SK-N-SH treated with all-trans-retinoic acid at 6 μM for 48 hours (cell line): ENCODE data around the gene B3GALT5.

ENCODE experiments used
- CSDC2 ChIP-seq: fragments of 250-450 bp; sonication (Bioruptor Pico); IDR thresholded peaks from 2 replicates; pipeline ENCODE4 v1.5.0; 2020; ENCODE audit warnings: mild to moderate bottlenecking, moderate library complexity
- OSR1 ChIP-seq: fragments of 250-450 bp; sonication (Bioruptor Pico); IDR thresholded peaks from 2 replicates; pipeline ENCODE4 v1.8.0; 2022; ENCODE audit warnings: moderate library complexity, mild to moderate bottlenecking, inconsistent platforms
- RARB ChIP-seq: fragments of 250-450 bp; sonication (Bioruptor Pico); IDR thresholded peaks from 2 replicates; pipeline ENCODE4 v1.8.0; 2021; ENCODE audit warnings: mild to moderate bottlenecking, moderate library complexity
- TCF4 ChIP-seq: fragments of 250-450 bp; sonication (Bioruptor Pico); IDR thresholded peaks from 2 replicates; pipeline ENCODE4 v1.8.0; 2021; ENCODE audit warnings: mild to moderate bottlenecking, moderate library complexity, borderline replicate concordance
- TOX ChIP-seq: fragments of 250-450 bp; sonication (Bioruptor Pico); IDR thresholded peaks from 2 replicates; pipeline ENCODE4 v1.8.0; 2021; ENCODE audit warnings: mild to moderate bottlenecking, moderate library complexity, borderline replicate concordance
- ZC3H10 ChIP-seq: fragments of 250-450 bp; sonication (Bioruptor Pico); IDR thresholded peaks from 2 replicates; pipeline ENCODE4 v1.5.1; 2021; ENCODE audit warnings: mild to moderate bottlenecking, moderate library complexity
- ZFP30 ChIP-seq: fragments of 450-650 bp; formaldehyde crosslinking; IDR thresholded peaks from 2 replicates; pipeline ENCODE4 v1.5.0; 2022; ENCODE audit warnings: mild to moderate bottlenecking, moderate library complexity
- ZNF565 ChIP-seq: fragments of 450-650 bp; formaldehyde crosslinking; conservative IDR thresholded peaks from 2 replicates; pipeline ENCODE4 v1.5.0; 2020; ENCODE audit warnings: low read depth, mild to moderate bottlenecking, moderate library complexity
- ZNF70 ChIP-seq: fragments of 450-650 bp; formaldehyde crosslinking; IDR thresholded peaks from 2 replicates; pipeline ENCODE4 v1.5.0; 2020; ENCODE audit warnings: mild to moderate bottlenecking, moderate library complexity
- TF ChIP-seq, protein P1 (sequence below): fragments of 250-450 bp; sonication (Bioruptor Pico); IDR thresholded peaks from 2 replicates; pipeline ENCODE4 v1.8.0; 2020; ENCODE audit warnings: mild to moderate bottlenecking, moderate library complexity, borderline replicate concordance
- TF ChIP-seq, protein P2 (sequence below): fragments of 250-450 bp; sonication (Bioruptor Pico); IDR thresholded peaks from 2 replicates; pipeline ENCODE4 v1.5.1; 2020; ENCODE audit warnings: low read depth, mild to moderate bottlenecking, moderate library complexity

DNA sequence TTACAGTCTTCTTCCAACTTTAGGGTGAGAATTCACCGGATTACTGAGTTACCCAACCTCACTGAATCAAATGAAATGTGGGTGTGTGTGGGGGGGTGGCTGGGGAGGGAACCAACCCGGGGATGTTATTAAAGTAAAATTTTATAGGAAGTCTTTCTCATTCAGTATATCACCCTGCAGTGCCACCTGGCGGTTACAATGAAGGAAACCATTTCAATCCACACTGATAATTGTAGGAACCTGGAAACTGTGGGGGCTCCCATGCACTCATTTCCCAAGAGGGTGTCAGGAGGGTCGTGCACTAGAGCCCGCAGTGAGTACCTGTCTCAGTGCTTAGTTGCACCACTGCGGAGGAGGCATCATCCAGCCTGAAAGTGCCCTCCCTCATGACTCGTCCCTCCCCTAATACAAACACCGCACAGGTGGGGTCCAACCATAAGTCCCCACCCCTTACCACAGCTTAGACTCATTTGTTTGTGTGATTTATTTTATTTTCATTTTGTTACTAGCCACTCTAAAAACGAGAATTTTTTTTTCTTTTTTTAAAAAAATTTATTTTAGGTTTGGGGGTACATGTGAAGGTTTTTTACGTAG lies 103.2 kb downstream of the B3GALT5 start:
- TF ChIP-seq ZNF70 (CRISPR knock-in tag) (no peak), TCF4 (no peak), ZFP30 (CRISPR knock-in tag) (no peak), ZNF565 (CRISPR knock-in tag) (no peak), OSR1 (CRISPR knock-in tag) (no peak), CSDC2 (no peak), RARB (CRISPR knock-in tag) (no peak), TOX (CRISPR knock-in tag) (no peak), ZC3H10 (no peak)
- TF ChIP-seq, protein P1, sequence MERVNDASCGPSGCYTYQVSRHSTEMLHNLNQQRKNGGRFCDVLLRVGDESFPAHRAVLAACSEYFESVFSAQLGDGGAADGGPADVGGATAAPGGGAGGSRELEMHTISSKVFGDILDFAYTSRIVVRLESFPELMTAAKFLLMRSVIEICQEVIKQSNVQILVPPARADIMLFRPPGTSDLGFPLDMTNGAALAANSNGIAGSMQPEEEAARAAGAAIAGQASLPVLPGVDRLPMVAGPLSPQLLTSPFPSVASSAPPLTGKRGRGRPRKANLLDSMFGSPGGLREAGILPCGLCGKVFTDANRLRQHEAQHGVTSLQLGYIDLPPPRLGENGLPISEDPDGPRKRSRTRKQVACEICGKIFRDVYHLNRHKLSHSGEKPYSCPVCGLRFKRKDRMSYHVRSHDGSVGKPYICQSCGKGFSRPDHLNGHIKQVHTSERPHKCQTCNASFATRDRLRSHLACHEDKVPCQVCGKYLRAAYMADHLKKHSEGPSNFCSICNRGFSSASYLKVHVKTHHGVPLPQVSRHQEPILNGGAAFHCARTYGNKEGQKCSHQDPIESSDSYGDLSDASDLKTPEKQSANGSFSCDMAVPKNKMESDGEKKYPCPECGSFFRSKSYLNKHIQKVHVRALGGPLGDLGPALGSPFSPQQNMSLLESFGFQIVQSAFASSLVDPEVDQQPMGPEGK (CRISPR knock-in tag), result no peak
- TF ChIP-seq, protein P2, sequence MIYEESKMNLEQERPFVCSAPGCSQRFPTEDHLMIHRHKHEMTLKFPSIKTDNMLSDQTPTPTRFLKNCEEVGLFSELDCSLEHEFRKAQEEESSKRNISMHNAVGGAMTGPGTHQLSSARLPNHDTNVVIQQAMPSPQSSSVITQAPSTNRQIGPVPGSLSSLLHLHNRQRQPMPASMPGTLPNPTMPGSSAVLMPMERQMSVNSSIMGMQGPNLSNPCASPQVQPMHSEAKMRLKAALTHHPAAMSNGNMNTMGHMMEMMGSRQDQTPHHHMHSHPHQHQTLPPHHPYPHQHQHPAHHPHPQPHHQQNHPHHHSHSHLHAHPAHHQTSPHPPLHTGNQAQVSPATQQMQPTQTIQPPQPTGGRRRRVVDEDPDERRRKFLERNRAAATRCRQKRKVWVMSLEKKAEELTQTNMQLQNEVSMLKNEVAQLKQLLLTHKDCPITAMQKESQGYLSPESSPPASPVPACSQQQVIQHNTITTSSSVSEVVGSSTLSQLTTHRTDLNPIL, result no peak
